ENCODE data around the gene PDF. TPM values are rescaled to one million over a fixed set of nuclear protein-coding genes. Genes with fewer than 3 reads are reported as not detected.

The PDF gene
- total RNA-seq, 4 donors from 2014 or later, result 12.8 to 25.0 (median 19.1) TPM

DNA sequence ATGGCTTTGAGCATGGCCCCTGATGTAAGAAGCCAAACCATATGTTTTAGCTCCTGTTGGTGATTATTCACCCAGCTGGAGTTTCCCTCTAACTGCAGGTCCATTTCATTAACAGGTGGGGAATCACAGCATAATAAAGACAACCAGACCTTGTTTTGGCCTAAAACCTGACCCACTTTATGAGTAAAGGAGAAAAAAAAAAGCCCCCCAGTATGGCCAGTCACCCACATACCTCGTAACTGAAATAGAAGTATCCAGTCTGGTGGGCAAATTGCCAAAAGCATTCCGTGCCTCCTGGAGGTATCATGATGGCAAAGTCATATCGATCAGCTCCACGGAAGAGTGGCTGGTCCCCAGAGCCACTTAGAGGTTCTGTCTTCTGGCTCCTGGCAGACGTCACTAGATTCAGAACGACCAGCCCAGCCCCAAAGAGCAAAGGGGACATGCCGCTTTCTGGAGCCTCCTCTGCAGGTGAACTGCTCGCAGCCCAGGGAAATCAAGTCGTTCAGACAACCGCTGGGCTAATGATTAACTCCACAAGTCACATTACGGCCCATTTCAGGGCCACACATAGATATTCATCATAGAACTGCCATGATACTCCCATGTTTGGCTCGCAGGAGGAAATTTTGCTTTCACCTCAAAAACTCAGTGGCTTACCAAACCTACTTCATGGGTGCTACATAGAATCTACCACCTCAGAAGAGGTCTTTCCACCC lies 21.1 kb upstream of the PDF start, which contains the start of gene TMED6:
TSS of gene TMED6 (minus strand) at position 478 of the 719 bp plus-strand sequence. CDS start at position 445, 33 bp downstream.
- no peak for DNase-seq (ENCODE audit: low spot score)
- TF ChIP-seq, protein P1, sequence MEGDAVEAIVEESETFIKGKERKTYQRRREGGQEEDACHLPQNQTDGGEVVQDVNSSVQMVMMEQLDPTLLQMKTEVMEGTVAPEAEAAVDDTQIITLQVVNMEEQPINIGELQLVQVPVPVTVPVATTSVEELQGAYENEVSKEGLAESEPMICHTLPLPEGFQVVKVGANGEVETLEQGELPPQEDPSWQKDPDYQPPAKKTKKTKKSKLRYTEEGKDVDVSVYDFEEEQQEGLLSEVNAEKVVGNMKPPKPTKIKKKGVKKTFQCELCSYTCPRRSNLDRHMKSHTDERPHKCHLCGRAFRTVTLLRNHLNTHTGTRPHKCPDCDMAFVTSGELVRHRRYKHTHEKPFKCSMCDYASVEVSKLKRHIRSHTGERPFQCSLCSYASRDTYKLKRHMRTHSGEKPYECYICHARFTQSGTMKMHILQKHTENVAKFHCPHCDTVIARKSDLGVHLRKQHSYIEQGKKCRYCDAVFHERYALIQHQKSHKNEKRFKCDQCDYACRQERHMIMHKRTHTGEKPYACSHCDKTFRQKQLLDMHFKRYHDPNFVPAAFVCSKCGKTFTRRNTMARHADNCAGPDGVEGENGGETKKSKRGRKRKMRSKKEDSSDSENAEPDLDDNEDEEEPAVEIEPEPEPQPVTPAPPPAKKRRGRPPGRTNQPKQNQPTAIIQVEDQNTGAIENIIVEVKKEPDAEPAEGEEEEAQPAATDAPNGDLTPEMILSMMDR (IDR thresholded peaks at IDR 0.05), result no peak
- no peak for ATAC-seq (ENCODE audit: low FRiP score)

DNA sequence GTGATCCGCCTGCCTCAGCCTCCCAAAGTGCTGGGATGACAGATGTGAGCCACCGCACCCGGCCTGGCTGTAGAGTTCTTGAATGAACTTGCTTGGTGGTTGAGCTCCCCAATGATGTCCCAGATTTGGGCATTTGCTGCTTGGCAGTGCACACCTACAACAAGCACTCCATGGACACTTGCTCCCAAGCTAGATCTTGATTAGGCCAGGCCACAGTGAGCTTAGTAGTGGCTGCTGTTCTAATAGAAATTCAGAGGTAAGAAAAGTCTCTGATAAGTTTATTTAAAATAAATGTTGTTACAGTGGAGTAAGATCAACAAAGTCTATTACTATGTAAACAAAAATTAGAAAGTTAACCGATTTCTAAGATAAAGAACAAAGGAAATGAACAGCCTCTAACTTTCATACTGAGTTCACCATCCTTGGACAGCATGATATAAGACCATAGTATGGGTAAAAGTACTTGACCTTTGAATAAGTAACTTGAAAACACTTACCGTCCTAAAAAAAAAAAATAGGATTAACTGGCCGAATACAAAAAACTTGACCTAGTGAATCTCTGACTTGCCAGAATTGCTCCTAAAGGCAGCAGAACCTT lies 20.2 kb upstream of the PDF start:
- ATAC-seq (ENCODE audit: low FRiP score) (no peak), DNase-seq (ENCODE audit: low spot score) (no peak)
- TF ChIP-seq, protein P1 (IDR thresholded peaks at IDR 0.05), result no peak

DNA sequence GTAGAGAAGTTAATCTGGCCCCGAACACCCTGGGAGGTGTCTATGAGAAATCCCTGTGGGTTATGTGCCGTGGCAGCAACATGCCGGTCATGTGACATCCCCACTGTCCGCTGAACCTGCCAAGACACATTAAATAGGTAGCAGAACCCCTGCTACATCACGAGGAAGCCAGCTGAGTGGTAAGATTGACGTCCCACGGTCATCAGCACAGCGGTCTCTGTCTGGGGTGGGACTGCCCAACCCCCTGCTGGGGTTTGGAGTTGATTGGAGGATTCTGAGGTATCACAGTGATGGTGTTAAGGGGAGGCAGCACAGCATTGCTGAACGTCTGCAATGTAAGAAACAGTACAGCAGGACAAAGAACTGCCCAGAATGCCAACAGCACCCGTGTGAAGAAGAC lies 19.1 kb upstream of the PDF start:
- TF ChIP-seq, protein P1 (IDR thresholded peaks at IDR 0.05), result no peak
- DNase-seq (ENCODE audit: low spot score) (no peak), ATAC-seq (ENCODE audit: low FRiP score) (no peak)

DNA sequence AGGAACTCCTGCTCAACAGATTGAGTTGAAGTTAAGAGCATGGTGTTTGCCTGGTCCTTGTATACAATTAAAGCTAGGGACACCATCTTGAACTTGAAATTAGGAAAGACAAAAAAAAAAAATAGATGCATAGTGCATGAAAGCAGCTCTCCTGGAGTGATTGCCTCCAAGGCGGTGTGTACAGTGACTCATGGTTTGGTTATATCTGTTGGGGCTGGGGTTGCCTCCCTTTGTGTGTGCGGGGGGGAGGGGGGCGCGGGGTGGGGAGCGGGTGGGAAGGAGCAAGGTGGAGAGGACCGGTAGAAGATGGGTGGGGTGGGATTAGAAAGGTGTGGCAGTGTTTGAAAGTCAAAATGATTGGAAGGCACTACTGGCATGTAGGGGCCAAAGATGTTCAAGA lies 17.8 kb upstream of the PDF start:
- no peak for DNase-seq (ENCODE audit: low spot score)
- TF ChIP-seq, protein P1 (IDR thresholded peaks at IDR 0.05), result no peak
- ATAC-seq (ENCODE audit: low FRiP score), result no peak

DNA sequence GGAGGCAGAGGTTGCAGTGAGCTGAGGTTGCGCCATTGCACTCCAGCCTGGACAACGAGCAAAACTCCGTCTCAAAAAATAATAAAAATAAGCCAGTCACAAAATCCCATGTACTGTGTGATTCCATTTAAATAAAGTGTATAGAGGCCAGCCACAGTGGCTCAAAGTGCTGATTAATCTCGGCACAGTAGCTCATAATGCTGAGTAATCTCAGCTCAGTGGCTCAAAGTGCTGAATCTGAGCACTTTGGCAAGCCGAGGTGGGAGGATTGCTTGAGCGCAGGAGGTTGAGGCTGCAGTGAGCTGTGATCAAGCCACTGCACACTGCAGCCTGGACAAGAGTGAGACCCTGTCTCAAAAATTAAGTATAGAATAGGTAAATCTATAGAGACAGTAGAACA lies 16.3 kb upstream of the PDF start:
- TF ChIP-seq, protein P1 (IDR thresholded peaks at IDR 0.05), result no peak
- DNase-seq (ENCODE audit: low spot score), result no peak
- ATAC-seq (ENCODE audit: low FRiP score), result no peak

DNA sequence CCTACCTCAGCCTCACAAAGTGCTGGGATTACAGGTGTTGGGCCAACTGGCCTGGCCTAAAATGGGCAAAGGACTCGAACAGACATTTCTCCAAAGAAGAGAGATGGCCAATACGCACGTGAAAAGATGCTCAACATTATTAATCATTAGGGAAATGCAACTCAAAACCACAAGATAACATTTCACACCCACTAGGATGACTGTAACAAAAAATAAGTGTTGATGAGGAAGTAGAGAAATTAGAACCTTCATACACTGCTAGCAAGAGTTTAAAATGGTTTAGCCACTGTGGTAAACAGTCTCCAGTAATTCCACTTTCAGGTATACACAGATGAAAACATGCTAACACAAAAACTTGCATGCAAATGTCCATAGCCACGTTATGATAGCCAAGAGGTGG lies 15.5 kb upstream of the PDF start:
- TF ChIP-seq, protein P1 (IDR thresholded peaks at IDR 0.05), result no peak
- DNase-seq (ENCODE audit: low spot score) (no peak), ATAC-seq (ENCODE audit: low FRiP score) (no peak)

DNA sequence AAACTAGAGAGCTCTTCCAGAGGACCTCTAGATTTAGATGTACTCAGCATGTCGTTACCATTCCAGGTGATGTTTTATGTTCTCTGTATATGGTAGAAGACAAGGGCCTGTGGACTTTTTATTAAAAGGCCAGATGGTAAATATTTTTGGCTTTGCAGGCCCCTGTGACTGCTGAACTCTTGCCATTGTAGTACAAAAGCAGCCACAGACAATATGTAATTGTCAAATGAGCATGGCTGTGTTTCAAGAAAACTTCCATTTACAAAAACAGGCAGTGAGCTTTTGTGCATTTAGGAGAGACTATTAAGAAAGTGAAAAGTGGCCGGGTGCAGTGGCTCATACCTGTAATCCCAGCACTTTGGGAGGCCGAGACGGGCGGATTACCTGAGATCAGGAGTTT lies 13.8 kb upstream of the PDF start:
- no peak for DNase-seq (ENCODE audit: low spot score)
- no peak for ATAC-seq (ENCODE audit: low FRiP score)

More for the DNA sequence above, 13.8 kb upstream of the PDF start:
- TF ChIP-seq, protein P1 (IDR thresholded peaks at IDR 0.05), result no peak
